ENCODE data around the gene KLHL29.

DNA sequence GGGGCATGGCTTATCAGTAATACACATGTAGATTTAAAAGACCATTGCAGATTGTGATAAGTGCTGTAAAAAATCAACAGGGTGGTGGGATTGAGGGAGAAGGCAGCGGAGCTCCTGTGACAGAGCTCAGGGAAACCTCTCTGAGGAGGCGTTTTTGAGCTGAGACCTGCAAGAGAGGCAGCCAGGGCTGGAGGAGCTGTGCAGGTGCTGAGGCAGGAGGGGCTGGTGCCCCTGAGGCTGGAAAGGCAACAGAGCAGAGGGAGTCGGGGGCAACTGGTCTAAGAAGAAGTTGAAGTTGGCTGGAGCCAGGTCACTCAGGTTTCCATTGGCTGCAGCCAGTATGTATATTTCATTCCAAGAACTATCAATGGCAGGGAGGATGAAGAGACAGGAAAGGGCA, 47.6 kb downstream of the KLHL29 start:
- TF ChIP-seq, protein P1, sequence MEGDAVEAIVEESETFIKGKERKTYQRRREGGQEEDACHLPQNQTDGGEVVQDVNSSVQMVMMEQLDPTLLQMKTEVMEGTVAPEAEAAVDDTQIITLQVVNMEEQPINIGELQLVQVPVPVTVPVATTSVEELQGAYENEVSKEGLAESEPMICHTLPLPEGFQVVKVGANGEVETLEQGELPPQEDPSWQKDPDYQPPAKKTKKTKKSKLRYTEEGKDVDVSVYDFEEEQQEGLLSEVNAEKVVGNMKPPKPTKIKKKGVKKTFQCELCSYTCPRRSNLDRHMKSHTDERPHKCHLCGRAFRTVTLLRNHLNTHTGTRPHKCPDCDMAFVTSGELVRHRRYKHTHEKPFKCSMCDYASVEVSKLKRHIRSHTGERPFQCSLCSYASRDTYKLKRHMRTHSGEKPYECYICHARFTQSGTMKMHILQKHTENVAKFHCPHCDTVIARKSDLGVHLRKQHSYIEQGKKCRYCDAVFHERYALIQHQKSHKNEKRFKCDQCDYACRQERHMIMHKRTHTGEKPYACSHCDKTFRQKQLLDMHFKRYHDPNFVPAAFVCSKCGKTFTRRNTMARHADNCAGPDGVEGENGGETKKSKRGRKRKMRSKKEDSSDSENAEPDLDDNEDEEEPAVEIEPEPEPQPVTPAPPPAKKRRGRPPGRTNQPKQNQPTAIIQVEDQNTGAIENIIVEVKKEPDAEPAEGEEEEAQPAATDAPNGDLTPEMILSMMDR (IDR thresholded peaks at IDR 0.05): no peak
- TF ChIP-seq EZH2 (IDR thresholded peaks at IDR 0.05; ENCODE audit: borderline replicate concordance, insufficient read depth, low read depth, low read length, poor library complexity, severe bottlenecking): no peak

All from B cell (primary cell).